M059J (cell line): ENCODE data around the gene ENPP7. TPM values are rescaled to one million over a fixed set of nuclear protein-coding genes. Genes with fewer than 3 reads are reported as not detected.

Experiments used
- DNase-seq: peaks from one replicate; pipeline ENCODE4 v3.0.0-alpha.2; 2012; ENCODE audit warnings: low read depth
- total RNA-seq: library from RNA; depleted of rRNA; stranded (reverse); fragments of >200 nt; shearing (Covaris generic); gene quantifications from 2 replicates; pipeline ENCODE4 v1.2.3, GENCODE V29; 2014

Gene ENPP7
- total RNA-seq, 1 experiment from 2014 or later = not detected

DNA sequence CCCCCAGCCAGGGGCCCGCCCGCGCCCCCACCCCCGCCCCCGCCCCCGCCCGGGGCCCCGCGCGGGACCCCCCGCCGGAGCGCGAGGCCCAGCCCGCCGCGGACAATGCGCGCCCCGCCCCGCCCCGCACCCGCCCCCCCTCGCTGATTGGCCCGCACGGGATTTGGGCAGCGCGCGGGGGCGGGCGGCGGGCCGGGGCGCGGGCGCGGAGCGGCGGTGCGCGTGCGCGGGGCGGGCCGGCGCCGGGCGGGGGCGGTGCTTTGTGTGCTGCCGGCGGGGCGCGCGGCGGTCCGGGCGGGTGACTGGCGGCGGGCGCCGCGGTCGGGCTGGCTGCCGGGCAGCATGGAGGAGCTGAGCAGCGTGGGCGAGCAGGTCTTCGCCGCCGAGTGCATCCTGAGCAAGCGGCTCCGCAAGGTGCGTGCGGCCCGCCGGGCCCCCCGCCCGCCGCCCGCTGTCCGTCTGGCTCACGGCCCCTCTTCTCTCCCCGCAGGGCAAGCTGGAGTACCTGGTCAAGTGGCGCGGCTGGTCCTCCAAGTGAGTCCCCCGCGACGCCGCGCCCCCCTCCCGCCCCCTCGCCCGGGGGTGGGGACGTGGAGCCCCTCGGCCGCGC, 47.3 kb downstream of the ENPP7 start, which contains the start of gene CBX2:
Gene CBX2 (plus strand): TSS at position 255 of the 610 bp plus-strand sequence. CDS start 88 bp downstream, at position 343.
- DNase-seq = peak; percentile 58

DNA sequence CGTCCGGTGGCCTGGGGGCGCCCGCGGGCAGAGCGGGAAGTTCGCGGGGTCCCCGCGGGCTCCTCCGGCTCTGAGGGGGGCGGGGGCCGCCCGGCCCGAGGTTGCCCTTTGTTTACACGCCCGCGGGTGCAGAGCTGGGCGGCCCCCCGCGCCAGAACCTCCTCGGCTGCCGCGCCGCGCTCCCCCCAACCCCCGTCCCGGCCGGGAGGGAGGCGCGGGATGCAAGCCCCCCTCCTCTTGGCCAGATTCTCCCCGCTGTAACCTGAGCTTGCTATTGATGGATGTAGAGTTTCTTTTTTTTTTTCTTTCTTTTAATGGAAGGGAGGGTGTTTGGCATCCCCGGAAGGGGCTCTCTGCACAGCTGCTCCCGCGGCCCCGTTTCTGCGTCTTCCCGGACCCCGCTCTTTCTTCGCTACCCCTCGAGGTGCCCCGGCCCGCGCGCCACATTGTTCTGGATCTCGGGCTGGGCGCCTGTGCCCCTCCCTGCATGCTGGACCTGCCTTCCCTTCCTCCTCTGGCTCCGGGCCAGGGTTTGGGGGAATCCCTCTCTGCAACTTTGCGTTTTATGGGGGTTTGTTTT, 47.9 kb downstream of the ENPP7 start:
- DNase-seq = no peak

DNA sequence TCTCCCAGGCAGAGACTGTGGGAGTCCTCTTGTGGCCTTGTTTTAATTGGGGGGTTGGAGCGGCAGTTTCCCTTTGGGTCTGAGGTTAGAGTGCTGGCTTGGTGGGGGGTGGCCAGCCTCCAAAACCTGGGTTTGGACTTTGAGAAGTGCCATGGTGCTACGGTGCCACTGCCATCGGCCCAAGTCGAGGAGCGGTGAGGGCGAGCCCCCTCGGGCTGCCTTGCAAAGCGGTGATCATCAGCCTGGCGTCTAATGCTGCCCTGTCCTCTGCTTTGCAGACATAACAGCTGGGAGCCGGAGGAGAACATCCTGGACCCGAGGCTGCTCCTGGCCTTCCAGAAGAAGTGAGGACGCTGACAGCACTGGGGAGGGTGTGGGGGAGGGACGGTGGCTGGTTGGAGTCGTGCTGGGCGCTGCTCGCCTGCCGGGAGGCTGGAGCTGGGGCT, 48.4 kb downstream of the ENPP7 start:
- no peak for DNase-seq

DNA sequence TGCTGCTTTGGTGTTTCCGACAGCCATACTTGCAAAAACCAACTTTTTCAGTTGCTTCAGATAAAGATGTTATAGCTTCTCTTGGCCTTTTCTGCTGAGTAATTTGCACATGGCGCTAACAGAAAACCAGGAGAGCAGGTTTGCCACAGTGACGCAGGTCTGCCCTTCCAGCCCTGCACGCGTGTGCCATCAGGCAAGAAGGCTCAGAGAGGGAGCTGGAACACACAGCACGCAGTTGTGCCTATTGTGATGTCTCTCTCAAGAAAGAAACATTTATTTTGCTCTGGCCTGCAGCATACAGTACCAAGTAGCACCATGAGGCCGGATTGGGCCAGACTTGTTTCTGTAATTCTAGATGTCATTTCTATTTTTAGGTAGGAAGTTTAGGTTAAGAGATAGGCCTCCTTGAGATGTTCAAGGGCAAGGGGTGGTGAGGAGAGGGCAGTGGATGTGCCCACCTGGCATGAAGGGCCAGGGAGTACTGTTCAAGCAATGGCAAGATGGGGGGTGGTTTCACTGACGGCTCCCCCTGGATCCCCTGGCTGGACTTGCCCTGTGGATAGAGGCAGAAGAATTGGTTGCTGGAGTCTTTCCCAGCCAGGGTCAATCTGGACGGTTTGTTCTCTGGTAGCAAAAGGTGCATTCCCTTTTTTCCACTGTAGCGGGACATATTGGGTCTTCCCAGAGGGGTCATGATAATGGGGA, 49.1 kb downstream of the ENPP7 start:
- no peak for DNase-seq

DNA sequence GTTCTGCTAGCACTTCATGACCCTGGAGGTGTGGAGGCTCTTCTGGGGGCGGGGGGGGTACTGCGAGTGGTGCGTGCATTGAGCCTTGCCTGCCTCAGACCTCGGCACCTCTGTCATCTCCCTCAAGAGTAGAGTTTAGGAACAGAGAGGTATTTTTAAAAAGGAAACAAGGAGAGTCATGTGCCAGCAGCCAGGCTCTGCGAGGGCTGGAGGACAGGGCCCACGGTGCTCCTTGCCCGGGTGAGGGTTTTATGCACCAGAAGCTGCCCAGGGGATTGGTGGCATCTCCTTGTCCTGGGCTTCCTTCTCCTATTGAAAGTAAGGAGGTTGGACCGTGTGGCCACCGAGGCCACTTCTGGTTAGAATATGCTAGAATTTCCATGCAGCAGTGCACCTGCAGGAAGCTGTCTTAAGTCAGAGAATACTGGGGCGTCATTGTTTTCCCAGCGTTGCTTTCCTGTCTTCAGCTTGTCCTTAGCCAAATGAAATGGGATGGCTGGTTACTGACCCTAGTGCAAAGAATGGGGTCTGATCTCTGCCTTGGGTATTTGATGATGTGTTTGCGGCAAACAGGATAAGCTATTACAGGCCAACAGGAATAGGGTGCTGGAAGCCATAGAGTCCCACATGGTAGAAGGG, 50.4 kb downstream of the ENPP7 start:
- no peak for DNase-seq

DNA sequence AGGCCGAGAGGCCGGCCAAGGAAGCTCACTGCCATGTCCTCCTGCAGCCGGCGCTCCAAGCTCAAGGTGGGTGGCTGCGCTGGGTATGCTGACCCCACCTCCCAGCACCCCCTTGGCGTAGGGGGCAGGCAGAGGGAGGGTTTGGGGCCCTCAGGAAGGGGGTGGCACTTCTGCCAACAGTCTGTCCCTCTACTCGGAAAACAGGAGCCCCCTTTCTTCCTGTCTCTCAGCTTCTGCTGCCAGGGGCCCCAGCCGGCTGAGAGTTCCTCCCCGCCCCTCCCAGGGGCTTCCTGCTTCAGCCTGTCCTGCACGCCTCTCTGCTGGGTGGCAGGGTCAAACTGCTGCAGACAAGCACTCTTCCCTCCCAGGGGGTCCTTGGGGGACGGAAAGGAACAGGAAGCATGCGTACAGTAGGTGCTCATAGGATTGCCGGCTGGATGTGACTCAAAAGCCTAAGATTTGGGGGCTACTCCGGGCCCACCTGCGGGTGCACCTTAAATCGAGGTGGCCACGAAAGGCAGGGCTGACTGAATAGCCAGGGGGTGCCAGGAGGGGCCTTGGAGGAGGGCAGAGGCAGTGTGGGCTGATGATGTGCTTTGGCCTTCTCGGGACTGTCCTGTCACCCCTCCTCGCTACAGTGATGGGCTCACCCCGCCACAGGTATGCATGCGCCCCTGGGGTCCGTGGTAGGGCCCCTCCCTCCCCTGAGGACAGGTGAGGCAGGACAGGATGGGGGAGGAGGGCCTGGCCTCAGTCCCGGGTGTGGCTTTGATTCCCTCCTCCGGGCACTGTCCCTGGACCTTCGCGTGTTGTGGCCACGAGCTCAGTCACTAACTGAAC, 51.2 kb downstream of the ENPP7 start:
- no peak for DNase-seq

DNA sequence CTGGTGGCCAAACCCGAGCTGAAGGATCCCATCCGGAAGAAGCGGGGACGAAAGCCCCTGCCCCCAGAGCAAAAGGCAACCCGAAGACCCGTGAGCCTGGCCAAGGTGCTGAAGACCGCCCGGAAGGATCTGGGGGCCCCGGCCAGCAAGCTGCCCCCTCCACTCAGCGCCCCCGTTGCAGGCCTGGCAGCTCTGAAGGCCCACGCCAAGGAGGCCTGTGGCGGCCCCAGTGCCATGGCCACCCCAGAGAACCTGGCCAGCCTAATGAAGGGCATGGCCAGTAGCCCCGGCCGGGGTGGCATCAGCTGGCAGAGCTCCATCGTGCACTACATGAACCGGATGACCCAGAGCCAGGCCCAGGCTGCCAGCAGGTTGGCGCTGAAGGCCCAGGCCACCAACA, 53.1 kb downstream of the ENPP7 start:
- DNase-seq = no peak

DNA sequence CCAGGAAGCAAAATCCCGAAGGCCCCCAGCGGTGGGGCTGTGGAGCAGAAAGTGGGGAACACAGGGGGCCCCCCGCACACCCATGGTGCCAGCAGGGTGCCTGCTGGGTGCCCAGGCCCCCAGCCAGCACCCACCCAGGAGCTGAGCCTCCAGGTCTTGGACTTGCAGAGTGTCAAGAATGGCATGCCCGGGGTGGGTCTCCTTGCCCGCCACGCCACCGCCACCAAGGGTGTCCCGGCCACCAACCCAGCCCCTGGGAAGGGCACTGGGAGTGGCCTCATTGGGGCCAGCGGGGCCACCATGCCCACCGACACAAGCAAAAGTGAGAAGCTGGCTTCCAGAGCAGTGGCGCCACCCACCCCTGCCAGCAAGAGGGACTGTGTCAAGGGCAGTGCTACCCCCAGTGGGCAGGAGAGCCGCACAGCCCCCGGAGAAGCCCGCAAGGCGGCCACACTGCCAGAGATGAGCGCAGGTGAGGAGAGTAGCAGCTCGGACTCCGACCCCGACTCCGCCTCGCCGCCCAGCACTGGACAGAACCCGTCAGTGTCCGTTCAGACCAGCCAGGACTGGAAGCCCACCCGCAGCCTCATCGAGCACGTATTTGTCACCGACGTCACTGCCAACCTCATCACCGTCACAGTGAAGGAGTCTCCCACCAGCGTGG, 53.7 kb downstream of the ENPP7 start:
- no peak for DNase-seq

DNA sequence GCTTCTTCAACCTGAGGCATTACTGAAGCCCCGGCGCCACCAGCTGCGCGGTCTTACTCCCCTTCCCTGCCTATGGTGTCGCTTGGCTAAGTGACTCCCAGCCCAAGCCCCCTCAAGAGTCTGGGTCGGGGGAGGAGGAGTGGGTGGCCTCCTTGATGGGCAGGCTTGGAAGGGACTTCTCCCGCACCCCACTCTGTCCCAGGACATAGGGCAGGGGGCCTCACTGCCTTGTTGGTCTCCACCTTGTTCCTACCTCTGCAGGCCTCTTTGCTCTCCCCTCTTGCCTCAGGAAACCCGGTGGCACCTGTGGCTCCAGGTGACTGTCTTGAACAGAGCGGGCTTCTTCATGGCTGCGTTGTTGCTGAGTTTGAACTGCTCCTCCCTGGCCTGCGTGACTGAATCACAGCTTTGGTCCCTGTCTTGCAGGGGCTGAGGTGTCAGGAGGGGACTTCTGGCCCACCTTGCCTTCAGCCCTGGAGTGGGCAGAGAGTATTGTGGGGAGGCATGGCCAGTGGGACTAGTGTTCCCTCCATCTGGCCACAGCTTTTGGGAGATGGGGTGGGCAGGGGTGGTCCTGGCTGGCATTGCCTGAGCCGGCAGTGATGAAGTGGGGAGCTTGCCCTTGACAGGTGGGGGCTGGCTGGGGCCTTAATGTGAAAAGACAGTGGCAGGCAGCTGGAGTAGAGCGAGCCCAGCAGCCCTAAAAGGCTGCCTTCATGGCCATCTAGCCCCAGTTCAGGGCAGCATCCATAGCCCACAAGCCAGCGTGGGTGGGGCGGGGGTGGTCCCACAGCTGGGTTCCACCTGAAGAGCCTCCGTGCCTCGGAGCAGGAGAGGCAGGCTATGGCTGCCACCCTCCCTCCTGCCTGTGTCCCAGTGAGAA, 54.5 kb downstream of the ENPP7 start:
- DNase-seq = no peak

DNA sequence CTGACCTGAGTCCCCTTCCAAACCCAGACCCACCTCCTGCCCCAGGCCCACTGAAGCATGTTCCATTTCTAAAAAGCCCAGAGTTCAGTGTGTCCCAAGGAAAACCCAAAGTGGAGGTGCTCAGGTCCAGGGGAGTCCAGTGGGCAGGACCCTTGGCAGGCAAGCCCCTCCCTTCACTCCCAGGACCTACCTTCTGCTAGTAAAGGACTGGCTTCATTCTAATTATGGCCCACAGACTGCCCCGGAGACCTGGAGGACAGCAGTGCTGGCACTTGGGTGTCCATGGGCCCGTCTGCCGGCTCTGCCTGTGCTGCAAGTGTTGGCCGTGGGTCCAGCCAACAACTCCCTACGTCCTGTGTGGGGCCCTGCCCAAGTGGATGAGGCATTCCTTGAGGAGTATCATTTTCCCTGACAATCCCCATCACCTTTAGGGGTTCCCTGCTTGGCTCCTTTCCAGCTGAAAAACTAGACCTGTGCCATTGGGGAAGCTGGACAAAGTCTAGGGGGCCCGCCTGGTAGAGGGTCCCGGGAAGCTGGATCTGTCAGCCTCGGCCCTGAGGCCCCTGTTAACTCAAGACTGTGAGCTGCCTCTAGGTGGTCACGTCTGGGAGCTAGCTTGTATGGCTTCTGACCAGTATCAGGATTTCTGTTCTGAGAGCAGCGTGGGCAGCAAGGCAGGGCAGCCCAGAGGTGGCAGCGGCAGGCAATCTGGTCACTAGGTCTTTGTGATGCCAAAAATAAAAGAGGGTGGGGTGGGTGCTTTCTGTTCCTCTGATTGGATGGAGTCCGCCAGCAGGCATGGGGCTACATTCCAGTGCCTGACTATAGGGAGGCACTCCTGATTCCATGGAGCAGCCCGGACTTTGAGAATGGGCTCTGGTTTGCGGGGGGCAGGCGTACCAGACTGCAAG, 55.4 kb downstream of the ENPP7 start:
- no peak for DNase-seq

DNA sequence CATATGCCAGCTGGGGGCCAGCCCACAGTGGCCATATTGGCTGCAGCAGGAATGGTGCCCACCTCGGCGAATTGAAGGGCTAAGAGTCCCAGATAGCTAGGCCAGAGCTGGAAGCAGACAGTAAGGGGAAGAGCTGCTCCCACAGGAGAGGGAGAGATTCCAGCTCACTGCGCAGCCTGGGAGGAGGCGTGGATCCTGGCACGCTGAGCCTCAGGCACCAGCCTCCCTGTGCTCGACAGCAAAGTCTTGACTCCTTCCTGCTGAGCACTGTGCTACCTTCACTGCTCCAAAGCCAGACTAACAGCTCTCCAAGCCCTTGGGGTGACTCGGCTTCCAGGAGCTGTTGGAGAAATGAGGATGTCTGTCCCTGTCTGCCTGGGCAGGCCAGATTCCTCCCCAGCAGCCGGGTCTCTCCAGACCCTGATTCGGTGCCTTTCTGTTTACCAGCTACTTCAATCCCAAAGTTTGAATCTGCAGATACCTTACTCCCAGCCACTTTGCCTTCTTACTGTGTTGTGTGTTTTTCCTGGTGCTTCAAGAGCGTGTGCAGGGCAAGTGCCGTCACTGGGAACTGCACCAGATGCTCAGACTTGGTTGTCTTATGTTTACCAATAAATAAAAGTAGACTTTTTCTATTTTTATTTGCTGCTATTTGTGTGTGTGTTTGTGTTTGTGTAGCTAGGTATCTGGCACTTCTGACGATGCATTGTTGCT, 56.3 kb downstream of the ENPP7 start:
- DNase-seq = no peak

DNA sequence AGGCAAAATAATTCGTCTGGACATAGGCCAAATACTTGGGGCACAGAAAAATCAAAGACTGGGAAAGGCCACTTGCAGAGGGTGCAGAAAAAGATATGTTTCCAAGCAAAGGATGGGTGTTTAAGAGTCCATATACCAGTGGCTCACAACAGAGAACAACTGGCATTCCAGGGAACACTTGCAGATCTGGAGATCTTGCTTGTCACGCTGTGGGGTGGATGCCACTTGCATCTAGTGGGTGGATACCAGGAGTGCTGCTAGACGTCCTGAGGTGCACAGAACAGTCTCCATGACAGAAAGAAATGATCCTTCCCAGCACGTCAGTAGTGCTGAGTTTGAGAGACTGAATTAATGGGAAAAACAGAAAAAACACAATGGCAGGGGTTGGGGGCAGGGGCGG, 57.7 kb downstream of the ENPP7 start:
- no peak for DNase-seq

DNA sequence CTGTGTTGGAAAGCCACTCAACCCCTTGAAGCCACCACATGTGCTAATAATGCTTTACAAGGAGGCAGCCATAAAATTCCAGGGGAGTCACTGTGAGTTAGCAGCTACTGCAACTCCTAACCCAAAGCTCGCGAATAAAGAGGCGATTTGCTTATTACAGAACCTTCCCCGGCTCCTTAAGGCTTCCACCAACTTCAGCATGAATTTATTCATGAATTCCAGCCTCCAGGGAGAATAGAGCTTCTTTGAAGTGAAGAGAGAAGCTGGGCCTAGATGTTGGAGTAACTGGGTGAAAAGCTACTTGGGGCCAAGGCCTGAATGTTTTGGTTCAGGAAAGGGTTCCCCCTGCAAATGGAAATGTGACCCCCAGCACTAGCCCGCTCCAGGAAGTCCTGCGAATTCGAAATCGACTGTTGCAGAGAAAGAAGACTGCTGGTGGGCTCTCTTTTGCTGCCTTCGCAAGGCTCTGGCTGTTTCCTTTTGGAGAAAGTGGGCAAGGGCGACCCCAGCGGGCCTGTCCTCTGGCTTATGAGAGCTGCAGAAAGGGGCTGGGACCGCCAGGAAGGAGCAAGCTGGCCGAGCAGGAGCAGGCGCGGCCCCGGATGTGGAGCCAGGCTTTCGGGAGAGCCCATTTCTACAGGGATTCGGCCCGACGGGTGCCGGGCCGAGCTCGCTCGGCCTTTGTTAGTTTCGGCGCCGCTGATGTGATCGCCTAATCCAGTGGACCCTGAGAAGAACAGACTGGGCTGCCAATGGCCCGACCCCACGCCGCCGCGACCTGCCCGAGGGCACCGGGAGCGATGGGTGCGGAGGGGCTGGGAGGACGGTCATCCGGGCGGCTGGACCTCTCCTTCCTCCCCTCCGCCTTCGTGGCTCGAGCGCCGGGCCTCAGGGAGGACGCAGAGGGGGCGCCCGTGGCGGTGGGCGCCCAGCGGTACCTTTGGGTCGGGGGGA, 58.5 kb downstream of the ENPP7 start:
- no peak for DNase-seq

DNA sequence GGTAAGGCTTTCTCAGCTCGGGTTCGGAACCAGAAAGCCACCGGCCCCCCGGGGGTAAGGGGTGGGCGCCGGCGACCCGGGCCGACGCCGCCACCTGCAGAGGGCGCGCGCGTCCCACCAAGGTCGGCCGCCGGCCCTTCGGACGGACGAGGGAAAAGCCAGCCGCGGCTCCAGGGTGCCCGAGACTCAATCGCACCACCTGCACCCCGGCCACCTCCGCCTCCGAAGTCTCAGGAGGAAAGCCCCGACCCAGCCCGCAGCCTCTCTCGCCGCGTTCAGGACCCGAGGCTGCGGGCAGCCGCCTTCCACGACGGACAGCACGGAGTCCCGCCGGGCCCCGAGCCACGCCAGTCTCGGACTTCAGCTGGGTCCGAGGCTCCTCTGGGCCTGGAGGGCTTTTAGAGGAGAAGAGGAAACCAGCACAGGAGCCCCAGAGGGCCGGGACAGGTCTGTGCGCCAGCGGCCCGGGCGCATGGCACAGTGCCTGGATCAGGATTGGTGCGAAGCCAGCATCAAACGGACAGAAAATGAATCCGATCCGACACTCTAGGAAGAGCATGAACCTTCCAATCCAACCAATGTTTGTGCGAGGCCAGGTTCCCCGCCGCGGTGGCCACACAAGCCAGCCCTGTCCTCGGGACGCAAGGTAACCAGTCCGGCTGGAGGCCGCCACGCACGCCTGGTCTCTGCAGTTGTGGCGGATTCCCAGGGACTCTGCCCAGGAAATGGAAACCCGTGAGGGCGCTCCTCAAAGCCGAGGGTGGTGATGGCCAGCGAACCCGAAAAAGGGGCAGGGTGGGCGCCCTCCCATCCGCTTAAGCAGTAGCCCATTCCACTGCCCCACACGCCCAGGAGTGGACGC, 59.4 kb downstream of the ENPP7 start:
- peak; percentile 39 for DNase-seq

DNA sequence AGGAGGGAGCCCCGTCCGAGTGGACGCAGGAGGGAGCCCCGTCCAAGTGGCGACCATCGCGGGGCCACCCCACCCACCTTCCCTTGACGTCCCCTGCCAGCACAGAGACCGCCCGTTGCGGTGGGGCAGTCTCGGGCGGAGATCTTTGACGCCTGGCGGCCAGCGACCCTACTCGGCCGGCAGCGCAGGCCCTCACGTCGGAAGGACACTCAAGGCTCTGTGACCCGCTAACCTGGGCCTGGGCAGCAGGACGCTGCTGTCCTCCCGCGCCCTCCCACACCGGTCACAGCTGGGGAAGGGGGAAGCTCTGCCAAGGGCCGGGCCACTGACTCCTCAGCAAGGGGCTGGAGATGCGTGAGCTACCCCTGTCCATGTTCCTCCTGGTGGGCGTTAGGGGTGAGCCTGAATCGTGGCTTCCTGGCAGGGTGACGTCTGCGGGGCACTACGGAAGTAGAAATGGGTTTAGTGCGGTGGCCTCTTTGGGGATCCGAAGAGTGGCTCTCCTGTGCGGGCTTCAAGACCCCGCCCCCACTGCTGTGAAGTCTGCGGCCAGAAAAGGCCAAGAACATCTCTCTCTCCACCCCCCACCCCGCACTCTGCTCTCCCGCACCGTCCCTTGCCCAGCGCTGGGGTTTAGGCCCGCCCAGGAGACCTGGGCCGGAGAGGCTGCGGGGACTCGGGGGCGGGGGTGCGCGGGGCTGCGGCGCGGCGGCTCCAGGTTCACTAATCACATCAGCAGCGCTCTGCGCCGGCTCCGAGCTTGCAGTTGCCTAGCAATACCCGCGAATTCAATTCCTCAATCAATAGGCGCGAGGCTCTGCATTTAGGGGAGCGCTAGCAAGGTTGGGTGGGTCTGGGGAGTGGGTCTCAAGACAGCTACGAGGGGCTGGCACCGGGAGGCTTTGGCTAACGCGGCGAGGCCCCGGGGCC, 60.3 kb downstream of the ENPP7 start:
- DNase-seq = no peak
